ENCODE results near the gene ZNF586. TPM values are rescaled to one million over a fixed set of nuclear protein-coding genes. Genes with fewer than 3 reads are reported as not detected.

Gene ZNF586
- total and polyA plus RNA-seq, 10 of the 15 experiments (the other 5 are each of a cell fraction or from before 2014, with no cell fraction given), result 3.9 to 24.2 (median 15.0) TPM

- intact Hi-C loops (cut with micrococcal nuclease; ENCODE audit: unreplicated experiment) (no loop called here), in situ Hi-C loops (cut with MboI) (no loop called here)
- Histone ChIP-seq H3K9me3 (replicated peaks; ENCODE audit: control insufficient read depth, insufficient read depth, low read length) (peaks cover 55% of the 10 kb centered on the region), H3K4me3 (no peak overlapping the region), H2AFZ (ENCODE audit: control insufficient read depth, low read depth, low read length) (no peak overlapping the region), H3K4me2 (ENCODE audit: control insufficient read depth, insufficient read depth) (no peak overlapping the region), H3K9ac (ENCODE audit: control insufficient read depth, insufficient read depth, low read length) (no peak overlapping the region), H3K36me3 (ENCODE audit: control insufficient read depth in 2 of 2, insufficient read depth in 2 of 2, low read length in 1 of 2) (peaks cover 13 to 52% of the 10 kb centered on the region in 2 experiments), H3K27ac (ENCODE audit: control insufficient read depth, insufficient read depth) (no peak overlapping the region), H3K27me3 (replicated peaks in 1 of 2; ENCODE audit: control insufficient read depth in 2 of 2, insufficient read depth in 2 of 2, low read length in 1 of 2) (no peaks in the 10 kb centered on the region), H4K20me1 (ENCODE audit: control insufficient read depth, insufficient read depth) (no peaks in the 10 kb centered on the region), H3K4me1 (ENCODE audit: control insufficient read depth, insufficient read depth, low read length) (no peaks in the 10 kb centered on the region), H3K79me2 (ENCODE audit: control insufficient read depth, insufficient read depth, low read length) (peaks cover 4% of the 10 kb centered on the region)
- TF ChIP-seq CHD4 (IDR thresholded peaks at IDR 0.05) (no peak), CREB1 (IDR thresholded peaks at IDR 0.05; ENCODE audit: low read depth) (no peak), YBX1 (IDR thresholded peaks at IDR 0.05) (no peak), BCL11A (IDR thresholded peaks at IDR 0.05; ENCODE audit: low read depth, low read length) (no peak), SUPT20H (IDR thresholded peaks at IDR 0.05; ENCODE audit: borderline replicate concordance, control insufficient read depth, low read depth, low read length) (no peak), HCFC1 (IDR thresholded peaks at IDR 0.05; ENCODE audit: low read length) (no peak), SP1 (IDR thresholded peaks at IDR 0.05; ENCODE audit: low read depth, low read length) (no peak), KLF5 (IDR thresholded peaks at IDR 0.05; ENCODE audit: partially characterized antibody) (no peak), ZNF24 (IDR thresholded peaks at IDR 0.05) (no peak), BACH1 (IDR thresholded peaks at IDR 0.05; ENCODE audit: borderline replicate concordance) (no peak)
- TF ChIP-seq, protein P1, sequence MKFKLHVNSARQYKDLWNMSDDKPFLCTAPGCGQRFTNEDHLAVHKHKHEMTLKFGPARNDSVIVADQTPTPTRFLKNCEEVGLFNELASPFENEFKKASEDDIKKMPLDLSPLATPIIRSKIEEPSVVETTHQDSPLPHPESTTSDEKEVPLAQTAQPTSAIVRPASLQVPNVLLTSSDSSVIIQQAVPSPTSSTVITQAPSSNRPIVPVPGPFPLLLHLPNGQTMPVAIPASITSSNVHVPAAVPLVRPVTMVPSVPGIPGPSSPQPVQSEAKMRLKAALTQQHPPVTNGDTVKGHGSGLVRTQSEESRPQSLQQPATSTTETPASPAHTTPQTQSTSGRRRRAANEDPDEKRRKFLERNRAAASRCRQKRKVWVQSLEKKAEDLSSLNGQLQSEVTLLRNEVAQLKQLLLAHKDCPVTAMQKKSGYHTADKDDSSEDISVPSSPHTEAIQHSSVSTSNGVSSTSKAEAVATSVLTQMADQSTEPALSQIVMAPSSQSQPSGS (IDR thresholded peaks at IDR 0.05; ENCODE audit: low read length), result no peak
- TF ChIP-seq, protein P2, sequence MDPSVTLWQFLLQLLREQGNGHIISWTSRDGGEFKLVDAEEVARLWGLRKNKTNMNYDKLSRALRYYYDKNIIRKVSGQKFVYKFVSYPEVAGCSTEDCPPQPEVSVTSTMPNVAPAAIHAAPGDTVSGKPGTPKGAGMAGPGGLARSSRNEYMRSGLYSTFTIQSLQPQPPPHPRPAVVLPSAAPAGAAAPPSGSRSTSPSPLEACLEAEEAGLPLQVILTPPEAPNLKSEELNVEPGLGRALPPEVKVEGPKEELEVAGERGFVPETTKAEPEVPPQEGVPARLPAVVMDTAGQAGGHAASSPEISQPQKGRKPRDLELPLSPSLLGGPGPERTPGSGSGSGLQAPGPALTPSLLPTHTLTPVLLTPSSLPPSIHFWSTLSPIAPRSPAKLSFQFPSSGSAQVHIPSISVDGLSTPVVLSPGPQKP (IDR thresholded peaks at IDR 0.05; ENCODE audit: low read depth, low read length), result no peak
- CTCF ChIA-PET, result no interaction called here
- TSS peak; percentile 12 for BruUV-seq (replicated peaks)
- ATAC-seq (no peak), DNase-seq (ENCODE audit: low read depth, low spot score) (no peak), FAIRE-seq (no peak)
- RAD21 ChIA-PET (ENCODE audit: unreplicated experiment), result no interaction called here
- 94% methylated on average over 10 of the region's 10 CpGs for WGBS (ENCODE audit: insufficient coverage, insufficient replicate concordance, low lambda C conversion rate, missing lambda C conversion rate)
- SMC1A ChIA-PET (ENCODE audit: uncharacterized antibody, unreplicated experiment), result interaction anchor here (1.0 kb wide), 1 partner anchor 66 kb away, joined by 4 read pairs; no protein-coding TSS in a partner anchor
- POLR2A ChIA-PET, result no interaction called here
Observed at GRCh38 chr19:57754091-57754673, 15.3 kb upstream of the ZNF586 start.
